SK-N-SH (cell line): ENCODE data around the gene UBR3. TPM values are rescaled to one million over a fixed set of nuclear protein-coding genes. Genes with fewer than 3 reads are reported as not detected.

Experiments used
- CTCF ChIA-PET: fragments of 300-600, 350-600 bp; formaldehyde crosslinking; extraction: SDS; loops from one replicate; lab custom pipeline; 2021; lab: Yijun Ruan, JAX
- POLR2A ChIA-PET: fragments of 350-600 bp; sonication (Branson Sonifier 250); formaldehyde crosslinking; extraction: SDS; loops from one replicate; lab custom pipeline; 2020; ENCODE audit warnings: antibody characterized with exemption, inconsistent platforms; lab: Yijun Ruan, JAX
- DNase-seq: peaks from one replicate; pipeline ENCODE4 v3.0.0; 2012
- H2AFZ ChIP-seq: fragments of 200-600 bp; sonication (generic); 2 replicates; pipeline ENCODE4 v1.8.1; 2016; ENCODE audit warnings: antibody characterized with exemption, mild to moderate bottlenecking, low read depth
- H3F3A ChIP-seq: fragments of 200-600 bp; sonication (generic); replicated peaks from 2 replicates; pipeline ENCODE3; 2016; ENCODE audit warnings: antibody characterized with exemption, mild to moderate bottlenecking; ENCODE audit not compliant: insufficient read depth
- H3K27ac ChIP-seq, 2 experiments: fragments of 200-500 bp in 1 of 2; fragments of 200-600 bp in 1 of 2; sonication (Bioruptor generic) in 1 of 2; sonication (generic), shearing (Covaris generic) in 1 of 2; 2 replicates each; pipeline versions ENCODE4 v1.5.1 to v1.6.1; 2014 to 2016; ENCODE audit warnings: low read depth in 2 of 2, inconsistent platforms in 1 of 2, low read length in 1 of 2, mild to moderate bottlenecking in 1 of 2, mixed read lengths in 1 of 2
- H3K27me3 ChIP-seq: fragments of 200-600 bp; sonication (generic), shearing (Covaris generic); 2 replicates; pipeline ENCODE4 v1.6.1; 2016; ENCODE audit warnings: mixed run types; ENCODE audit not compliant: insufficient read depth
- H3K36me3 ChIP-seq, 2 experiments: fragments of 200-500 bp in 1 of 2; fragments of 200-600 bp in 1 of 2; sonication (Bioruptor generic) in 1 of 2; sonication (generic) in 1 of 2; replicated peaks in 1 of 2; 2 replicates each; pipeline versions ENCODE3 to v1.5.1; 2014 to 2016; ENCODE audit warnings: low read length in 1 of 2, mild to moderate bottlenecking in 1 of 2; ENCODE audit not compliant: insufficient read depth in 2 of 2, control insufficient read depth in 1 of 2
- H3K4me1 ChIP-seq, 2 experiments: fragments of 200-500 bp in 1 of 2; fragments of 200-600 bp in 1 of 2; sonication (Bioruptor generic) in 1 of 2; sonication (generic), shearing (Covaris generic) in 1 of 2; 2 replicates each; pipeline versions ENCODE4 v1.5.1 to v1.6.1; 2014 to 2016; ENCODE audit warnings: low read depth in 1 of 2, low read length in 1 of 2, mixed run types in 1 of 2; ENCODE audit not compliant: insufficient read depth in 2 of 2, control insufficient read depth in 1 of 2
- H3K4me2 ChIP-seq: fragments of 200-600 bp; sonication (generic), shearing (Covaris generic); 2 replicates; pipeline ENCODE4 v1.6.1; 2017; ENCODE audit warnings: mixed run types
- H3K4me3 ChIP-seq, 2 experiments: fragments of 200-500 bp in 1 of 2; fragments of 200-600 bp in 1 of 2; sonication (Bioruptor generic) in 1 of 2; sonication (generic), shearing (Covaris generic) in 1 of 2; 2 replicates each; pipeline versions ENCODE4 v1.5.1 to v1.8.1; 2014 to 2016; ENCODE audit warnings: low read depth in 2 of 2, inconsistent platforms in 1 of 2, low read length in 1 of 2, mild to moderate bottlenecking in 1 of 2, mixed read lengths in 1 of 2, moderate library complexity in 1 of 2
- H3K79me2 ChIP-seq: fragments of 200-600 bp; sonication (generic); 2 replicates; pipeline ENCODE4 v1.8.1; 2017; ENCODE audit warnings: mild to moderate bottlenecking; ENCODE audit not compliant: insufficient read depth
- H3K9ac ChIP-seq: fragments of 200-600 bp; sonication (generic); 2 replicates; pipeline ENCODE4 v1.6.1; 2017; ENCODE audit warnings: mixed run types
- H3K9me2 ChIP-seq: fragments of 200-600 bp; sonication (generic); 2 replicates; pipeline ENCODE4 v1.6.1; 2017; ENCODE audit warnings: mixed run types
- H3K9me3 ChIP-seq: fragments of 200-600 bp; sonication (generic); 2 replicates; pipeline ENCODE4 v1.6.1; 2017; ENCODE audit warnings: mixed run types, mild to moderate bottlenecking, moderate library complexity
- H4K20me1 ChIP-seq: fragments of 200-600 bp; sonication (generic); 2 replicates; pipeline ENCODE4 v1.6.1; 2017; ENCODE audit warnings: mild to moderate bottlenecking, mixed run types; ENCODE audit not compliant: insufficient read depth
- CHD2 ChIP-seq: fragments of 150-350 bp; IDR thresholded peaks from 2 replicates; pipeline ENCODE4 v1.6.1; 2018; ENCODE audit warnings: low read length; ENCODE audit not compliant: partially characterized antibody
- EP300 ChIP-seq, 2 experiments: IDR thresholded peaks; 2 replicates each; pipeline versions ENCODE4 v1.4.0 to v1.6.1; 2012; ENCODE audit warnings: borderline replicate concordance in 1 of 2, low read depth in 1 of 2, low read length in 1 of 2
- GABPA ChIP-seq: IDR thresholded peaks from 2 replicates; pipeline ENCODE4 v1.4.0; 2012; ENCODE audit warnings: low read depth, mild to moderate bottlenecking
- MAX ChIP-seq: IDR thresholded peaks from 2 replicates; pipeline ENCODE4 v1.4.0; 2012; ENCODE audit warnings: low read depth
- MEF2A ChIP-seq: IDR thresholded peaks from 2 replicates; pipeline ENCODE4 v1.4.0; 2012; ENCODE audit warnings: low read depth, borderline replicate concordance
- POLR2AphosphoS5 ChIP-seq: IDR thresholded peaks from 2 replicates; pipeline ENCODE4 v1.6.1; 2012; ENCODE audit warnings: low read depth, low read length
- REST ChIP-seq: IDR thresholded peaks from 2 replicates; pipeline ENCODE4 v1.6.1; 2012; ENCODE audit warnings: mild to moderate bottlenecking, low read depth, low read length, moderate library complexity
- RXRA ChIP-seq: IDR thresholded peaks from 2 replicates; pipeline ENCODE4 v1.4.0; 2012; ENCODE audit warnings: low read depth, mild to moderate bottlenecking, borderline replicate concordance
- SIN3A ChIP-seq: IDR thresholded peaks from 2 replicates; pipeline ENCODE4 v1.6.1; 2012; ENCODE audit warnings: low read depth, mild to moderate bottlenecking, low read length, moderate library complexity, borderline replicate concordance
- SMC3 ChIP-seq: IDR thresholded peaks from 2 replicates; pipeline ENCODE4 v1.6.1; 2012; ENCODE audit warnings: low read depth, low read length, improper control_type of control experiment
- TAF1 ChIP-seq: IDR thresholded peaks from 2 replicates; pipeline ENCODE4 v1.6.1; 2012; ENCODE audit warnings: low read depth, mild to moderate bottlenecking, low read length, moderate library complexity, borderline replicate concordance
- TEAD4 ChIP-seq: IDR thresholded peaks from 2 replicates; pipeline ENCODE4 v1.4.0; 2012; ENCODE audit warnings: mild to moderate bottlenecking, borderline replicate concordance; ENCODE audit not compliant: insufficient read depth
- USF2 ChIP-seq: fragments of 150-350 bp; IDR thresholded peaks from 2 replicates; pipeline ENCODE4 v1.6.1; 2017; ENCODE audit warnings: antibody characterized with exemption, low read length, low read depth, borderline replicate concordance
- YY1 ChIP-seq: IDR thresholded peaks from 2 replicates; pipeline ENCODE4 v1.4.0; 2012; ENCODE audit warnings: low read depth, mild to moderate bottlenecking
- ZBTB33 ChIP-seq: IDR thresholded peaks from 2 replicates; pipeline ENCODE4 v1.4.0; 2012; ENCODE audit warnings: low read depth, borderline replicate concordance
- WGBS: methylation state at CpG from one replicate; pipeline ENCODE4 v1.1.6; 2017; ENCODE audit warnings: low lambda C conversion rate; 5-methylcytosine and 5-hydroxymethylcytosine counted together
- polyA plus RNA-seq, 3 experiments: library from polyadenylated mRNA; depleted of rRNA; stranded (reverse); fragments of >200 nt; gene quantifications; 2 replicates each; pipeline ENCODE4 v1.2.3, GENCODE V29; 2012

UBR3 gene
- polyA plus RNA-seq (2012; rRNA removed) = 5.2 and 6.7 TPM in 2 replicates
- polyA plus RNA-seq (2012; cell fraction: cytosol; rRNA removed) = 6.9 TPM in 2 replicates
- 7.2 and 15.6 TPM in 2 replicates for polyA plus RNA-seq (2012; cell fraction: nucleus; rRNA removed)

- under 1% methylated on average over 63 of the region's 104 CpGs for WGBS
These were observed at the start of gene UBR3 for GRCh38 chr2:169827272-169828140. Gene UBR3, plus strand, starts transcription at chr2:169827454. Its CDS starts 54 bp downstream, at chr2:169827508.

More at GRCh38 chr2:169827272-169828140, at the start of gene UBR3:
- Histone ChIP-seq H3F3A (peaks cover 4% of the 10 kb centered on the region), H3K27ac (peak within 1 kb of the TSS; percentile 58 to 75; a peak in 3 of 4 replicates), H3K9me2 (no peaks in the 10 kb centered on the region), H3K36me3 (peaks cover 0 to 3% of the 10 kb centered on the region in 2 experiments), H3K79me2 (peaks cover 73% of the 10 kb centered on the region), H3K4me1 (peaks cover 10 to 14% of the 10 kb centered on the region in 2 experiments; a peak in 3 of 4 replicates), H2AFZ (peak within 1 kb of the TSS; percentile 84; the same call in 1 of the 2 replicates), H3K9ac (peak within 1 kb of the TSS; percentile 78), H3K27me3 (no peaks in the 10 kb centered on the region), H3K4me2 (peak within 1 kb of the TSS; percentile 98), H3K9me3 (no peaks in the 10 kb centered on the region), H3K4me3 (peak within 1 kb of the TSS; percentile 85 to 87), H4K20me1 (peaks cover 34% of the 10 kb centered on the region)
- CTCF ChIA-PET = interaction anchor here (0.6 to 4.2 kb wide), 9 partner anchors 9 to 104 kb away, joined by 3 to 28 read pairs (median 5); no protein-coding TSS in a partner anchor
- TF ChIP-seq YY1 (peak; percentile 73; the same call in 1 of the 2 replicates), MEF2A (no peak), POLR2AphosphoS5 (peak; percentile 92), CHD2 (peak; percentile 100), TEAD4 (no peak), RXRA (no peak), SMC3 (no peak), TAF1 (peak; percentile 98), SIN3A (peak; percentile 93; the same call in 1 of the 2 replicates), ZBTB33 (peak; percentile 97), GABPA (no peak), MAX (0 out of 2 replicates have a peak, but pooled peaks have one; percentile 11), REST (0 out of 2 replicates have a peak, but pooled peaks have one; percentile 50), USF2 (no peak), EP300 (IDR thresholded peaks at IDR 0.05; ENCODE audit: borderline replicate concordance in 1 of 2, low read depth in 1 of 2, low read length in 1 of 2) (no peak)
- DNase-seq = peak; percentile 99
- POLR2A ChIA-PET = interaction anchor here (0.8 to 1.8 kb wide), 6 partner anchors 9 to 111 kb away, joined by 3 to 6 read pairs (median 4); no protein-coding TSS in a partner anchor
